Endothelial cell of umbilical vein (primary cell): Measurements from ENCODE around the gene LRRC7.

Experiments used
- CTCF ChIP-seq, 2 donors: IDR thresholded peaks; 1 replicate in 1 of 2; 2 replicates in 1 of 2; pipeline ENCODE4 v1.5.1; 2011; ENCODE audit warnings: low read length in 2 of 2, mild to moderate bottlenecking in 2 of 2, moderate library complexity in 2 of 2, control low read depth in 1 of 2, inconsistent platforms in 1 of 2, low read depth in 1 of 2; ENCODE audit not compliant: insufficient read depth in 1 of 2; ENCODE audit errors: extremely low read depth in 1 of 2
- JUN ChIP-seq: IDR thresholded peaks from 2 replicates; pipeline ENCODE4 v1.6.1; 2011; ENCODE audit warnings: borderline replicate concordance, low read depth; ENCODE audit not compliant: insufficient read length, insufficient read depth
- POLR2A ChIP-seq: IDR thresholded peaks from 2 replicates; pipeline ENCODE4 v1.6.1; 2012; ENCODE audit warnings: low read depth, mild to moderate bottlenecking, control low read depth, low read length
- POLR2AphosphoS5 ChIP-seq: IDR thresholded peaks from 2 replicates; pipeline ENCODE4 v1.6.1; 2012; ENCODE audit warnings: low read depth, mild to moderate bottlenecking, control low read depth, low read length, moderate library complexity; ENCODE audit not compliant: insufficient read depth

DNA sequence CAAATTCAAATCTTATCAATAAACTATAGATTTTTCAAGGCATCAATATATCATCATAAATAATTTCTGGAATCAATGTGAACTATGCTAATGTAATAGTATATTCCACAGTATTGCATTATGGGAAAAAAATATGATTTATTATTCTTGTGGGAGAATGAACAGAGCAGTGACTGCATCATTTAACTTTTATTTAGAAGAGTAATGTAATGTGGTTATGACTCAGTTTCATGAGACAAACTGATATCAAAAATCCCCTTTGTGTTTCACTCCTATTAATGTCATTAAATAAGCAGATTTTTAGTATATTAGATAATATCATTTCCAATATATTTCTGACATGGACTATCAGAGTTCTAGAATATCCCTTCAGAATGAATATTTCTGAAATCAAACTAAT is 450.0 kb downstream of the LRRC7 start:
- TF ChIP-seq JUN: no peak
- no peak for TF ChIP-seq POLR2AphosphoS5
- TF ChIP-seq POLR2A: no peak
- no peak for TF ChIP-seq CTCF (IDR thresholded peaks at IDR 0.05; ENCODE audit: extremely low read depth in 1 of 2, insufficient read depth in 1 of 2, low read depth in 1 of 2, low read length in 2 of 2)
